Vagina (tissue), 2 donors: ENCODE data around the gene CKLF. TPM values are rescaled to one million over a fixed set of nuclear protein-coding genes. Genes with fewer than 3 reads are reported as not detected.

Experiments
- DNase-seq, 2 donors: peaks; one replicate each; pipeline ENCODE4 v3.0.0-alpha.2; 2017; ENCODE audit errors: extremely low spot score in 2 of 2
- H3K27ac ChIP-seq: fragments of 200-600 bp; sonication (generic); one replicate; pipeline ENCODE4 v1.5.1; 2019
- H3K27me3 ChIP-seq: fragments of 200-600 bp; sonication (generic); one replicate; pipeline ENCODE4 v1.5.1; 2019
- H3K36me3 ChIP-seq, 2 donors: fragments of 200-600 bp; sonication (generic); one replicate each; pipeline ENCODE4 v1.5.1; 2017 to 2019
- H3K4me1 ChIP-seq: fragments of 200-600 bp; sonication (generic); one replicate; pipeline ENCODE4 v1.5.1; 2019
- H3K4me3 ChIP-seq, 2 donors: fragments of 200-600 bp; sonication (generic); 1 replicate in 1 of 2; 2 replicates in 1 of 2; pipeline ENCODE4 v1.5.1; 2016 to 2019
- H3K9me3 ChIP-seq: fragments of 200-600 bp; sonication (generic); one replicate; pipeline ENCODE4 v1.5.1; 2019
- CTCF ChIP-seq, 3 experiments: fragments of 450-650 bp in 2 of 3; fragments of 200-600 bp in 1 of 3; sonication (generic) in 1 of 3; IDR thresholded peaks; one replicate each; pipeline ENCODE4 v1.5.1; 2017 to 2019; ENCODE audit warnings: antibody characterized with exemption in 3 of 3, mild to moderate bottlenecking in 2 of 3, moderate library complexity in 2 of 3
- POLR2A ChIP-seq, 2 donors: fragments of 450-650 bp; IDR thresholded peaks; one replicate each; pipeline ENCODE4 v1.6.1; 2017; ENCODE audit warnings: antibody characterized with exemption in 2 of 2, mild to moderate bottlenecking in 2 of 2, moderate library complexity in 2 of 2
- POLR2AphosphoS5 ChIP-seq, 2 donors: sonication (generic); formaldehyde crosslinking; IDR thresholded peaks; one replicate each; pipeline ENCODE4 v1.9.0; 2017; ENCODE audit warnings: antibody characterized with exemption in 2 of 2, mild to moderate bottlenecking in 2 of 2, low read depth in 1 of 2; ENCODE audit not compliant: insufficient read depth in 1 of 2
- intact Hi-C: fragments of 100-400 bp; cut with DNase I; formaldehyde crosslinking; loops from one replicate; pipeline ENCODE4 v1.15.1; 2023
- total RNA-seq: library from RNA; depleted of rRNA; stranded (reverse); fragments of >200 nt; gene quantifications from one replicate; pipeline ENCODE4 v1.2.3, GENCODE V29; 2016

Gene CKLF
- total RNA-seq, 1 donor from 2014 or later, result 52.3 TPM

- Histone ChIP-seq H3K36me3 (no peaks in the 10 kb centered on the region), H3K27me3 (no peaks in the 10 kb centered on the region), H3K4me3 (no peak overlapping the region), H3K9me3 (no peaks in the 10 kb centered on the region), H3K27ac (no peak overlapping the region), H3K4me1 (peaks cover 17% of the 10 kb centered on the region)
- intact Hi-C loops, result no loop called here
- DNase-seq, result no peak
- no peak for TF ChIP-seq CTCF (IDR thresholded peaks at IDR 0.05)
- no peak for TF ChIP-seq POLR2AphosphoS5 (IDR thresholded peaks at IDR 0.05; ENCODE audit: insufficient read depth in 1 of 2, low read depth in 1 of 2)
- TF ChIP-seq POLR2A (IDR thresholded peaks at IDR 0.05), result no peak
These were observed 22.2 kb downstream of the CKLF start for GRCh38 chr16:66574531-66574930.

GRCh38 chr16:66575060-66575459 is 22.7 kb downstream of the CKLF start:
- TF ChIP-seq CTCF (IDR thresholded peaks at IDR 0.05) (no peak), POLR2A (IDR thresholded peaks at IDR 0.05) (no peak), POLR2AphosphoS5 (IDR thresholded peaks at IDR 0.05; ENCODE audit: insufficient read depth in 1 of 2, low read depth in 1 of 2) (no peak)
- intact Hi-C loops, result no loop called here

GRCh38 chr16:66576296-66576695 is 23.9 kb downstream of the CKLF start:
- H3K36me3 ChIP-seq, result no peaks in the 10 kb centered on the region
- DNase-seq, result no peak
- intact Hi-C loops, result no loop called here
- no peak for TF ChIP-seq POLR2AphosphoS5 (IDR thresholded peaks at IDR 0.05; ENCODE audit: insufficient read depth in 1 of 2, low read depth in 1 of 2)
- TF ChIP-seq POLR2A (IDR thresholded peaks at IDR 0.05), result no peak
- no peak for TF ChIP-seq CTCF (IDR thresholded peaks at IDR 0.05)
- no peak overlapping the region for H3K4me3 ChIP-seq
- H3K4me1 ChIP-seq, result peaks cover 17% of the 10 kb centered on the region
- H3K27ac ChIP-seq, result no peak overlapping the region
- H3K9me3 ChIP-seq, result no peaks in the 10 kb centered on the region
- H3K27me3 ChIP-seq, result no peaks in the 10 kb centered on the region

More at GRCh38 chr16:66575060-66575459, 22.7 kb downstream of the CKLF start:
- Histone ChIP-seq H3K27me3 (no peaks in the 10 kb centered on the region), H3K36me3 (no peaks in the 10 kb centered on the region), H3K27ac (no peak overlapping the region), H3K9me3 (no peaks in the 10 kb centered on the region), H3K4me1 (peaks cover 17% of the 10 kb centered on the region), H3K4me3 (no peak overlapping the region)
- no peak for DNase-seq

- no peaks in the 10 kb centered on the region for H3K36me3 ChIP-seq
- TF ChIP-seq POLR2AphosphoS5 (IDR thresholded peaks at IDR 0.05; ENCODE audit: insufficient read depth in 1 of 2, low read depth in 1 of 2) (no peak), CTCF (IDR thresholded peaks at IDR 0.05) (no peak), POLR2A (IDR thresholded peaks at IDR 0.05) (no peak)
- no peak for DNase-seq
- H3K4me3 ChIP-seq, result peak within 1 kb of the TSS; percentile 25 to 37
- H3K27me3 ChIP-seq, result no peaks in the 10 kb centered on the region
- H3K4me1 ChIP-seq, result peaks cover 17% of the 10 kb centered on the region
- no peaks in the 10 kb centered on the region for H3K9me3 ChIP-seq
- peak within 1 kb of the TSS; percentile 38 for H3K27ac ChIP-seq
- intact Hi-C loops, result no loop called here
These were observed 26.5 kb downstream of the CKLF start, which contains the start of gene CMTM2 for GRCh38 chr16:66578651-66579531. TSS of gene CMTM2 (plus strand) at chr16:66579463. CDS start at chr16:66579608, 145 bp downstream.
